A673 (cell line): ENCODE data around the gene ALOX12B.

Source experiments
- EZH2 ChIP-seq: fragments of 200-600 bp; sonication (generic); IDR thresholded peaks from 2 replicates; pipeline ENCODE4 v1.6.1; 2017; ENCODE audit warnings: borderline replicate concordance, low read depth, mild to moderate bottlenecking, mixed read lengths, antibody characterized with exemption, low read length; ENCODE audit not compliant: poor library complexity, severe bottlenecking
- TF ChIP-seq, protein P1 (sequence below): fragments of 300-800, 200-600 bp; sonication (generic); conservative IDR thresholded peaks from 2 replicates; pipeline ENCODE4 v1.5.1; 2017; ENCODE audit warnings: low read depth, mild to moderate bottlenecking, antibody characterized with exemption, low read length, moderate library complexity, mixed read lengths

DNA sequence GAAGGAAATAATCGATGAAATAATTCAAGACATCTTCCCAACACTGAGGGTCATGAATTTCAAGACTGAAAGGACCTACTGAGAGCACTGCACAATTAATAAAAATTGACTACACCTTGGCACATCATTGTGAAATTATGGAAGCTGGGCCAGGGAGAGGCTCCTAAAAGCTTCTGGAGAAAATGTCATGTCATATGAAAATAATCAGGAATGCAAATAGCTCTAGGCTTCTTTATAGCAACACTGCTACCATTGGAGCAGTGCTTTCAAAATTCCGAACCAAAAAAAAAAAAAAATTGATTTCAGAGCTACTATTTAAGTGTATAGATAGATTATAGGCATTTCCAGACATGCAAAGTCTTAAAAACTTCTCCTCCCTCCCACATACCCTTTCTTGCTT lies 55.1 kb downstream of the ALOX12B start:
- TF ChIP-seq EZH2, result no peak
- TF ChIP-seq, protein P1, sequence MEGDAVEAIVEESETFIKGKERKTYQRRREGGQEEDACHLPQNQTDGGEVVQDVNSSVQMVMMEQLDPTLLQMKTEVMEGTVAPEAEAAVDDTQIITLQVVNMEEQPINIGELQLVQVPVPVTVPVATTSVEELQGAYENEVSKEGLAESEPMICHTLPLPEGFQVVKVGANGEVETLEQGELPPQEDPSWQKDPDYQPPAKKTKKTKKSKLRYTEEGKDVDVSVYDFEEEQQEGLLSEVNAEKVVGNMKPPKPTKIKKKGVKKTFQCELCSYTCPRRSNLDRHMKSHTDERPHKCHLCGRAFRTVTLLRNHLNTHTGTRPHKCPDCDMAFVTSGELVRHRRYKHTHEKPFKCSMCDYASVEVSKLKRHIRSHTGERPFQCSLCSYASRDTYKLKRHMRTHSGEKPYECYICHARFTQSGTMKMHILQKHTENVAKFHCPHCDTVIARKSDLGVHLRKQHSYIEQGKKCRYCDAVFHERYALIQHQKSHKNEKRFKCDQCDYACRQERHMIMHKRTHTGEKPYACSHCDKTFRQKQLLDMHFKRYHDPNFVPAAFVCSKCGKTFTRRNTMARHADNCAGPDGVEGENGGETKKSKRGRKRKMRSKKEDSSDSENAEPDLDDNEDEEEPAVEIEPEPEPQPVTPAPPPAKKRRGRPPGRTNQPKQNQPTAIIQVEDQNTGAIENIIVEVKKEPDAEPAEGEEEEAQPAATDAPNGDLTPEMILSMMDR, result no peak
